ENCODE measurements around the gene ANKRD39. TPM values are rescaled to one million over a fixed set of nuclear protein-coding genes. Genes with fewer than 3 reads are reported as not detected.

Gene ANKRD39
- total and polyA plus RNA-seq, 9 of the 15 experiments (the other 6 are each of a cell fraction or from before 2014, with no cell fraction given) = 8.2 to 33.1 (median 23.8) TPM

DNA sequence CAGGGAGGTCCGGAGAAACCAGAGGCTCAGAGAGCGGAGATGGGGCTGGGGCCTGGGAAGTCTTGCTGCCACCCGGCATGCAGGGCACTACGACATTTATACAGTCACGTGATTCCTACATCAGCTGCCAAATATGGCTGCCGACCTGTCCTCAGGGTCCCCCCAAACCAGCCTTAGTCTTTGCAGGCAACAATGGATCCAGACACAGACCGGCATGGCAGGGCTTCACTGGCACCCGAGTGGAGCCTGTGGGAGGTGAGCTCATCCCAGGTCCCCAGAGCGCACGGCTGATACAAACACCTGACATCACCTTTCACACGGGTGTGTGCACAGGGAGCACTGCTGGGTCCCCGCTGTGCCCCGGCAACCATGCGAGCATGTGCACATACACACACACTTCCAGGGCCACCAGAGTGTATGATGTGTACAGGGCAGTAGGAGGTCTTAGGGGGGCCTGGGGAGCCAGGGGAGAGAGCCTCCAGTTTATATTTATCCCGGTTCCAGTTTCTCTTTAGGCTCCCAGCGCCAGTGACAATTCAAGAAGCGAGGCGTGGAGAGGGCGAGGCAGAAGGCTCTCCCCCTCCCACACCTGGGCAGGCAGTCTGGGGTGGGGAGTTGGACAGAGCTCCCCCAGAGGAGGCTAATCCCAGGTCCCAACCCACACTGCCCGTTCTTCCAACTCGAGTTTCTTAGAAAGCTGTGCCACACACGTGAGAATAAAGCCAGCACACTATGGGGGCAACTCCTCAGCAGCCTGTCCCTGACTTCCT, 9.4 kb upstream of the ANKRD39 start:
- peak overlapping the region; percentile 95 for H3K27ac ChIP-seq (ENCODE audit: extremely low read depth, low read depth, low read length)
- H3K9ac ChIP-seq (ENCODE audit: insufficient read depth in 1 of 2, low read depth in 2 of 2, low read length in 2 of 2) = peak overlapping the region; percentile 90 to 100
- POLR2A ChIA-PET = interaction anchor here (0.6 to 2.7 kb wide), 4 partner anchors 9 to 57 kb away, joined by 4 to 20 read pairs (median 4); partner anchors contain the start of gene ANKRD39
- in situ Hi-C loops (cut with MboI) (loop anchor here (25.0 kb wide), 1 partner anchor 245 kb away; the partner anchor contains the start of gene ANKRD36), intact Hi-C loops (cut with micrococcal nuclease) (no loop called here)
- H2AFZ ChIP-seq (ENCODE audit: low read depth, low read length) = no peak overlapping the region
- CTCF ChIA-PET (ENCODE audit: low intra/inter-chr PET ratio) = no interaction called here
- peaks cover 83% of the 10 kb centered on the region for H3K79me2 ChIP-seq (ENCODE audit: control insufficient read depth, insufficient read depth, low read length)
- TF ChIP-seq POLR2G (IDR thresholded peaks at IDR 0.05; ENCODE audit: low read depth, low read length) (0 out of 2 replicates have a peak, but pooled peaks have one; percentile 18), TFE3 (CRISPR knock-in tag; IDR thresholded peaks at IDR 0.05) (peak; percentile 29; the same call in 1 of the 2 replicates), CBFB (CRISPR knock-in tag; IDR thresholded peaks at IDR 0.05) (0 out of 2 replicates have a peak, but pooled peaks have one; percentile 28), RBFOX2 (IDR thresholded peaks at IDR 0.05; ENCODE audit: low read depth, low read length) (peak; percentile 53; the same call in 1 of the 2 replicates), ZNF764 (CRISPR knock-in tag; IDR thresholded peaks at IDR 0.05; ENCODE audit: low read depth) (no peak), TOE1 (IDR thresholded peaks at IDR 0.05; ENCODE audit: borderline replicate concordance) (no peak), TOE1 (CRISPR knock-in tag; IDR thresholded peaks at IDR 0.05; ENCODE audit: borderline replicate concordance, low read depth) (no peak), ZNF511 (CRISPR knock-in tag; IDR thresholded peaks at IDR 0.05) (peak; percentile 60; the same call in 1 of the 2 replicates), RAD51 (IDR thresholded peaks at IDR 0.05; ENCODE audit: borderline replicate concordance, low read depth) (peak; percentile 31; the same call in 1 of the 2 replicates), KLF16 (IDR thresholded peaks at IDR 0.05) (no peak), TEAD1 (CRISPR knock-in tag; IDR thresholded peaks at IDR 0.05) (peak in 1 of 2 experiments; percentile 51; a peak in 1 of 4 replicates)
- TF ChIP-seq, protein P1, sequence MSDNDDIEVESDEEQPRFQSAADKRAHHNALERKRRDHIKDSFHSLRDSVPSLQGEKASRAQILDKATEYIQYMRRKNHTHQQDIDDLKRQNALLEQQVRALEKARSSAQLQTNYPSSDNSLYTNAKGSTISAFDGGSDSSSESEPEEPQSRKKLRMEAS (CRISPR knock-in tag; IDR thresholded peaks at IDR 0.05) = peak; percentile 42
- TF ChIP-seq, protein P2, sequence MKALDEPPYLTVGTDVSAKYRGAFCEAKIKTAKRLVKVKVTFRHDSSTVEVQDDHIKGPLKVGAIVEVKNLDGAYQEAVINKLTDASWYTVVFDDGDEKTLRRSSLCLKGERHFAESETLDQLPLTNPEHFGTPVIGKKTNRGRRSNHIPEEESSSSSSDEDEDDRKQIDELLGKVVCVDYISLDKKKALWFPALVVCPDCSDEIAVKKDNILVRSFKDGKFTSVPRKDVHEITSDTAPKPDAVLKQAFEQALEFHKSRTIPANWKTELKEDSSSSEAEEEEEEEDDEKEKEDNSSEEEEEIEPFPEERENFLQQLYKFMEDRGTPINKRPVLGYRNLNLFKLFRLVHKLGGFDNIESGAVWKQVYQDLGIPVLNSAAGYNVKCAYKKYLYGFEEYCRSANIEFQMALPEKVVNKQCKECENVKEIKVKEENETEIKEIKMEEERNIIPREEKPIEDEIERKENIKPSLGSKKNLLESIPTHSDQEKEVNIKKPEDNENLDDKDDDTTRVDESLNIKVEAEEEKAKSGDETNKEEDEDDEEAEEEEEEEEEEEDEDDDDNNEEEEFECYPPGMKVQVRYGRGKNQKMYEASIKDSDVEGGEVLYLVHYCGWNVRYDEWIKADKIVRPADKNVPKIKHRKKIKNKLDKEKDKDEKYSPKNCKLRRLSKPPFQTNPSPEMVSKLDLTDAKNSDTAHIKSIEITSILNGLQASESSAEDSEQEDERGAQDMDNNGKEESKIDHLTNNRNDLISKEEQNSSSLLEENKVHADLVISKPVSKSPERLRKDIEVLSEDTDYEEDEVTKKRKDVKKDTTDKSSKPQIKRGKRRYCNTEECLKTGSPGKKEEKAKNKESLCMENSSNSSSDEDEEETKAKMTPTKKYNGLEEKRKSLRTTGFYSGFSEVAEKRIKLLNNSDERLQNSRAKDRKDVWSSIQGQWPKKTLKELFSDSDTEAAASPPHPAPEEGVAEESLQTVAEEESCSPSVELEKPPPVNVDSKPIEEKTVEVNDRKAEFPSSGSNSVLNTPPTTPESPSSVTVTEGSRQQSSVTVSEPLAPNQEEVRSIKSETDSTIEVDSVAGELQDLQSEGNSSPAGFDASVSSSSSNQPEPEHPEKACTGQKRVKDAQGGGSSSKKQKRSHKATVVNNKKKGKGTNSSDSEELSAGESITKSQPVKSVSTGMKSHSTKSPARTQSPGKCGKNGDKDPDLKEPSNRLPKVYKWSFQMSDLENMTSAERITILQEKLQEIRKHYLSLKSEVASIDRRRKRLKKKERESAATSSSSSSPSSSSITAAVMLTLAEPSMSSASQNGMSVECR (CRISPR knock-in tag; IDR thresholded peaks at IDR 0.05) = peak; percentile 59; the same call in 1 of the 2 replicates
- H3K9me3 ChIP-seq (replicated peaks; ENCODE audit: control insufficient read depth, insufficient read depth, low read depth, low read length) = no peaks in the 10 kb centered on the region
- WGBS (ENCODE audit: insufficient coverage, low coverage, missing lambda C conversion rate) = 60% methylated on average over 21 of the region's 22 CpGs
- no peak for DNase-seq (ENCODE audit: extremely low read depth in 1 of 4, low spot score in 3 of 4)
- FAIRE-seq = no peak
- no peaks in the 10 kb centered on the region for H3K27me3 ChIP-seq (ENCODE audit: control insufficient read depth in 2 of 2, insufficient read depth in 2 of 2, low read length in 2 of 2)
- peaks cover 12 to 78% of the 10 kb centered on the region in 2 experiments; a peak in 4 of 5 replicates for H3K4me1 ChIP-seq (replicated peaks in 1 of 2; ENCODE audit: control insufficient read depth in 2 of 2, insufficient read depth in 2 of 2, low read length in 2 of 2)
- ATAC-seq = no peak
- peak overlapping the region; percentile 97 for H3K4me3 ChIP-seq
- H3K36me3 ChIP-seq (ENCODE audit: control insufficient read depth, insufficient read depth, low read length) = peaks cover 61% of the 10 kb centered on the region
- BruUV-seq (replicated peaks) = TSS peak; percentile 37
- H3K4me2 ChIP-seq (ENCODE audit: insufficient read depth, low read length) = peak overlapping the region; percentile 93
- H3K9me1 ChIP-seq (ENCODE audit: control insufficient read depth, insufficient read depth, low read length) = peaks cover 8% of the 10 kb centered on the region
- peaks cover 16% of the 10 kb centered on the region; the same call in 1 of the 2 replicates for H4K20me1 ChIP-seq (replicated peaks; ENCODE audit: control insufficient read depth, insufficient read depth, low read length)

All from K562 (cell line).